GM19035 (cell line): ENCODE results near the gene NFILZ.
"Not testable (repeated sequence)": the region's sequence is repeated elsewhere in the genome, so short reads cannot be mapped to it uniquely, and the experiment has no call there.

Experiments
- ATAC-seq: cut with Tn5 transposase; IDR thresholded peaks from one replicate; pipeline ENCODE4 v1.9.1; 2021; ENCODE audit not compliant: unreplicated experiment

The NFILZ gene

GRCh38 chr19:8611391-8611876 lies 19.0 kb upstream of the NFILZ start:
- ATAC-seq = no peak

- ATAC-seq = no peak
Measured at GRCh38 chr19:8611877-8612806, 18.3 kb upstream of the NFILZ start.

DNA sequence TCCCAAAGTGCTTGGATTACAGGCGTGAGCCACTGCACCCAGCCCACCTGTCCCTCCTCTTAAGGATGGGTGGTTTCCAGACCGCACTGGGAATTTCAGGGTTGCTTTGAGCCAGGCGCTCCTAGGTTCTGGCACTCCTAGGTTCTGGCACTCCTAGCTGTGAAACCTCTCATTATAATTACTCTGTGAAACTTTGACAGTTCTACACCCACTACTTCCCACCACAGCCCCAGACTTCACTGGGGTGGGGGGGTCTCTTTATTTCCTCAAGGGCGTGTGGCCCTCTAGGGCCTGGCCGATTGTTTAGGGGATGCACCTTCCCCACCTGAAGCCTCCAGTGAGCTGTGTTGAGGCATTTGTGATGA lies 17.6 kb upstream of the NFILZ start:
- no peak for ATAC-seq

GRCh38 chr19:8614455-8614854 lies 16.0 kb upstream of the NFILZ start:
- no peak for ATAC-seq

DNA sequence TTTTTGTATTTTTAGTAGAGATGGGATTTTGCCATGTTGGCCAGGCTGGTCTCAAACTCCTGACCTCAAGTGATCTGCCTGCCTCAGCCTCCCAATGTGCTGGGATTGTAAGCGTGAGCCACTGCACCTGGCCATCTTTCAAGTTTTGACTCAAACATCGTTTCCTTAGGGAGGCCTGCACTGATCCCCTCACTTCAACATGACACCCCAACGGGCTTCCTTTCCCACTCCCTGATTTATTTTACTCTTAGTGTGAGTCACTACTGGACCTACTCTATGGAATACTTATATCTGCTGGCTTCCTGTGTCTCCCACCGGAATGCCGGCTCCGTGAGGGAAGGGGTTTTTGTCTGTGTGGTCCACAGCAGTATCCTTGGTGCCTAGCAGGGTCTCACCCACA lies 15.4 kb upstream of the NFILZ start:
- no peak for ATAC-seq

- no peak for ATAC-seq
Measured at GRCh38 chr19:8615813-8616596, 14.4 kb upstream of the NFILZ start.

- no peak for ATAC-seq
Measured at GRCh38 chr19:8616861-8617260, 13.6 kb upstream of the NFILZ start.

DNA sequence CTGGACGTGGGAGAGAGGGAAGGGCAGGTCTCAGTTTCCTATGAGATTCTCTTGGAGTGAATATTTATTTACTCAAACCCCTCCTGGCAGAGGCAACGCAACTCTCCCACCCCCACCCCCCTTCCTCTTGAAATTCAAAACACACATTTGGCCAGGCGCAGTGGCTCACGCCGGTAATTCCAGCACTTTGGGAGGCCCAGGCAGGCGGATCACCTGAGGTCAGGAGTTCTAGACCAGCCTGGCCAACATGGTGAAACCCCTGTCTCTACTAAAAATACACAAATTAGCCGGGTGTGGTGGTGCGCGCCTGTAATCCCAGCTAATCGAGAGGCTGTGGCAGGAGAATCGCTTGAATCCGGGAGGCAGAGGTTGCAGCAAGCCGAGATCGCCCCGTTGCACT lies 13.1 kb upstream of the NFILZ start:
- not testable (repeated sequence) for ATAC-seq

DNA sequence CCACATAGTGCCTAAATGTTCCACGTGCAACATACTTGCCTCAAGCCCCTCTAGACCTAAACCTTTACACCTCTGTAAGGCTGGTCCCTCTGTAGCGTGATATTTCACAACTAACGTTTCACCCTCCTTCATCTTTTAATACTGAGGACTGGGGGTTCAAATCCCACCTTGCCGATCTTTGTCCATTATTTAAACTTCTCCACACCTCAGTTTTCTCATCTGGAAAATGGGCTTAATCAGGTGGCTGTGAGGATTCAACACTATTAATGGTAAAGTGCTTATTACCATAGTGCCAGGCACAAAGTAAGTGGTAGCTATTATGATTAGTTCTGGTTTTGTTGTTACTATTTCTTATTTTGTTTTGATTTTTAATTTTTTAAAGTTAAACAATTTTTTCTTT lies 12.4 kb upstream of the NFILZ start:
- no peak for ATAC-seq

GRCh38 chr19:8618751-8619150 lies 11.7 kb upstream of the NFILZ start:
- ATAC-seq = no peak

DNA sequence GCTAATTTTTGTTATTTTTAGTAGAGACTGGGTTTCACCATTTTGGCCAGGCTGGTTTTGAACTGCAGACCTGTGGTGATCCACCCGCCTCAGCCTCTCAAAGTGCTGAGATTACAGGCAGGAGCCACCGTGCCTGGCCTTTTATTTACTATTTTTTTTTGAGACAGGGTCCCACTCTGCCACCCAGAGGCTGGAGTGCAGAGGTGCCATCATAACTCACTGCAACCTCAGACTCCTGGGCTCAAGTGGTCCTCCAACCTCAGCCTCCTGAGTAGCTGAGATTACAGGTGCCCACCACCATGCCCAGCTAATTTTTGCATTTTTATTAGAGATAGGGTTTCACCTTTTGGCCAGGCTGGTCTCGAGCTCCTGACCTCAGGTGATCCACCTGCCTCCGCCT lies 7.5 kb upstream of the NFILZ start:
- not testable (repeated sequence) for ATAC-seq

GRCh38 chr19:8626842-8627241 lies 3.6 kb upstream of the NFILZ start:
- no peak for ATAC-seq

GRCh38 chr19:8629184-8629583 lies 1.2 kb upstream of the NFILZ start:
- no peak for ATAC-seq

GRCh38 chr19:8630796-8631424 lies 477 bp downstream of the NFILZ start:
- ATAC-seq = no peak

DNA sequence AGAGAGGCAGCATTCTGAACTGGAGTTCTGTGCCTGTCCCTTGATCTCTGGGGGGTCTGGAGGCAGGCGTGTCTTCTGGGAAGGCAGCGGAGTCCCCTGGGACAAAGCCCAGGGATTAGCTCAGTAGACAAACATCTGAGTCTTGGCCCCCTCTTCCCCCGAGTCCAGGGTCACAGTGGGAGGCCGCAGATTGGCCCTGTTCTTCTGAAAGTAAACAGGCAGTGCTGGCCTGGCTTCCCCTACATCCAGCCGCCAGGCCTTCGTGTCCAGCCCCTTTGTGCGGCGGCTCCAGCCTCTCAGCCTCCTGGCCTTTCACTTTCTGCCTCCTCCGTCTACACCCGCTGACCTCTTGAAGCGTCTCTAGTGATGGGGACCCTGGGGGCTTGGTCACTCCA lies 989 bp downstream of the NFILZ start:
- no peak for ATAC-seq

DNA sequence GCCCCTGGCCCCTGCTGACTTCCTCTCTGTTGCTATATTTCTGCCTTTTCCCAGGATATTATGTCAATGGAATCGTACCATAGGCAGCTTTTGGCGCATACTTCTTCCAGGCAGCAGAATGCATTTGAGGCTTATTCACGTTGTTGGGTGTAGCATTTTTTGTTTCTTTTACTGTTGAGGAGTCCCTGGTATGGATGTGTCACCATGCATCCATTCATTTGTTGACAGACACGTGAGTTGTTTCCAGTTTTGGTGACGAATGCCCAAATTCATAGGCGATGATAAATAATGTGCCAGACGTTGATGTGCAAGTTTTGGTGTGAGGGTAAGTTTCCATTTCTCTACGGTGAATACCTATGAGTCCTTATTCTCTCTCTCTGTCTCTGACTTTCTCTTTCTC lies 5.0 kb downstream of the NFILZ start:
- ATAC-seq = no peak

DNA sequence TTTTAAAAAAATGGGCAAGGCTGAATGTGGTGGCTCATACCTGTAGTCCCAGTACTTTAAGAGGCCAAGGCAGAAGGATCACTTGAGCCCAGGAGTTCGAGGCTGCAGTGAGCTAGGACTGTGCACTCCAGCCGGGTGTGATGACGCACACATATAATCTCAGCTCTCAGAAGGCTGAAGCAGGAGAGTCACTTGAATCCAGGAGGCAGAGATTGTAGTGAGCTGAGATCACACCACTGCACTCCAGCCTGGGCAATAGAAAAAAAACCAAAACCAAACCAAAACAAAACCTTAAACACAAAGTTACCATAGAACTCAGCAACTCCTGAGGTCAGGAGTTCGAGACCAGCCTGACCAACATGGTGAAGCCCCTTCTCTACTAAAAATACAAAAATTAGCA lies 6.6 kb downstream of the NFILZ start:
- not testable (repeated sequence) for ATAC-seq

- ATAC-seq = no peak
Measured at GRCh38 chr19:8638078-8638619, 7.7 kb downstream of the NFILZ start.

DNA sequence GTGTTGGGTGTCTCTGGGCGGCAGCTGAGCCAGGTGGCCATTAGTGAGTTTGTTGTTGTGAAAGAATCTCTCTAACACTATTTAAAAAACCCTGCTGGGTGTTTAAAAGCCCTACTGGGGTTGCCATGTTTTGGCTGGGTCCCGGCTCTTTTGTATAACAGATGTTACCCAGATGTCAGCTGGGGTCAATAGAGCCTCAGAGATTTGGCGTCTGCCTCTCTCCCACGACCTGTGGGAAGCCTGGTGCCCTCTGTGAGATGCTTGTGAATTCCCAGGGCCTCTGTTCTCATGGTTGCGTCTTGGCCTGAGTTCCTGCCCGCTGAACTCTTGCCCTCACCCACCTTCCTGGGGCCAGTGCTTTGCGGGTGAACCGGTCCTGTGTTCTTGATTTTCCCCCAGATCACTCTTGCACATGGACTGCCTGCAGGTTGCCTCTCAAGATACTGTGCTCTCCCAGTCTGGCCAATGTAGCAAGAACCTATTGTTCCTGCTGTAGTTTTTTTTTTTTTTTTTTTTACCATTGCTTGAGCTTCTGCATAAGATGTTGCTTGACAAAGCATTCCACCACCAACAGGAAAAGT lies 9.5 kb downstream of the NFILZ start:
- ATAC-seq = no peak

DNA sequence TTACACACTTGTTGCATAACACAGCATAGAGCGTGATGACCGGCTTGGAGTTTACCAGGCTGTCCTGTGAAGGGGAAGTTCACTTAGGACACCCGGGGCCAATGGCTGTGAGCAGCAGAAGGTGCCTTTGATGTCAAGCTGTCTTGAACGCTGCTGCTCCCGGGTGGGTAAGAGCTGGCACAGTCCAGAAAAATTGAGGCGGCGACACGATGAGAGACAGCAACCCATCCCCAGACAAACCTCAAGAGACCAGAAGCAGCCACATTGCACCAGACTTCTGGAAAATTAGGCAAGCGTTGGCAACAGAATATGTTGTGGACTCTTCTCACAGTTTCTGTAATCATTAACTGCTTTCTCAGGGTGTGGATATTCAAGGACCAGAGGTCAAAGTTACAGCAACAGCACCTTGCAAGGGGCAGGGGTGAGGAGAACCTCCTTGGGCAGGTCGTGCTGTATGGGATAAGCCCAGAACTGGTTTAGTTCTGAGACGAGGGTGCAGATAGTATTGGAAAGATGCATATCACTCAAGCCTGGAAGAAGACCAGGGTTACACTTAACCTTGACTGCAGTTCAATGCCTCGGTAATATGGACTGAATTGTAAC lies 10.1 kb downstream of the NFILZ start:
- ATAC-seq = no peak
